Measurements from ENCODE around the gene DTL. TPM values are rescaled to one million over a fixed set of nuclear protein-coding genes. Genes with fewer than 3 reads are reported as not detected.

The DTL gene, protein sequence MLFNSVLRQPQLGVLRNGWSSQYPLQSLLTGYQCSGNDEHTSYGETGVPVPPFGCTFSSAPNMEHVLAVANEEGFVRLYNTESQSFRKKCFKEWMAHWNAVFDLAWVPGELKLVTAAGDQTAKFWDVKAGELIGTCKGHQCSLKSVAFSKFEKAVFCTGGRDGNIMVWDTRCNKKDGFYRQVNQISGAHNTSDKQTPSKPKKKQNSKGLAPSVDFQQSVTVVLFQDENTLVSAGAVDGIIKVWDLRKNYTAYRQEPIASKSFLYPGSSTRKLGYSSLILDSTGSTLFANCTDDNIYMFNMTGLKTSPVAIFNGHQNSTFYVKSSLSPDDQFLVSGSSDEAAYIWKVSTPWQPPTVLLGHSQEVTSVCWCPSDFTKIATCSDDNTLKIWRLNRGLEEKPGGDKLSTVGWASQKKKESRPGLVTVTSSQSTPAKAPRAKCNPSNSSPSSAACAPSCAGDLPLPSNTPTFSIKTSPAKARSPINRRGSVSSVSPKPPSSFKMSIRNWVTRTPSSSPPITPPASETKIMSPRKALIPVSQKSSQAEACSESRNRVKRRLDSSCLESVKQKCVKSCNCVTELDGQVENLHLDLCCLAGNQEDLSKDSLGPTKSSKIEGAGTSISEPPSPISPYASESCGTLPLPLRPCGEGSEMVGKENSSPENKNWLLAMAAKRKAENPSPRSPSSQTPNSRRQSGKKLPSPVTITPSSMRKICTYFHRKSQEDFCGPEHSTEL
- polyA plus RNA-seq (2012; rRNA removed) = 9.3 and 12.6 TPM in 2 replicates
- 7.9 and 9.3 TPM in 2 replicates for polyA plus RNA-seq (2012; cell fraction: cytosol; rRNA removed)
- polyA plus RNA-seq (2012; cell fraction: nucleus; rRNA removed) = 7.0 and 13.1 TPM in 2 replicates

- Histone ChIP-seq H3K4me3 (ENCODE audit: low read depth in 2 of 2, low read length in 1 of 2) (peak within 1 kb of the TSS; percentile 89 to 99), H3K9ac (peak within 1 kb of the TSS; percentile 87), H3K9me3 (no peaks in the 10 kb centered on the region), H2AFZ (ENCODE audit: low read depth) (peak within 1 kb of the TSS; percentile 93), H3K36me3 (replicated peaks in 1 of 2; ENCODE audit: control insufficient read depth in 1 of 2, insufficient read depth in 2 of 2, low read length in 1 of 2) (peaks cover 0 to 10% of the 10 kb centered on the region in 2 experiments), H3K4me1 (ENCODE audit: control insufficient read depth in 1 of 2, insufficient read depth in 2 of 2, low read depth in 1 of 2, low read length in 1 of 2) (peaks cover 18 to 22% of the 10 kb centered on the region in 2 experiments; a peak in 3 of 4 replicates), H3K27ac (ENCODE audit: low read depth in 2 of 2, low read length in 1 of 2) (peak within 1 kb of the TSS; percentile 81 to 93), H4K20me1 (ENCODE audit: insufficient read depth) (peaks cover 2% of the 10 kb centered on the region; the same call in 1 of the 2 replicates), H3K4me2 (peak within 1 kb of the TSS; percentile 86), H3K27me3 (ENCODE audit: insufficient read depth) (no peaks in the 10 kb centered on the region), H3K79me2 (ENCODE audit: insufficient read depth) (peaks cover 82% of the 10 kb centered on the region), H3F3A (replicated peaks; ENCODE audit: insufficient read depth) (peaks cover 25% of the 10 kb centered on the region), H3K9me2 (no peaks in the 10 kb centered on the region)
- ChIA-PET POLR2A (interaction anchor here (0.6 to 1.6 kb wide), 10 partner anchors 9 to 573 kb away, joined by 3 to 5 read pairs (median 3); partner anchors contain the start of genes ATF3 and NEK2), CTCF (interaction anchor here (0.5 to 4.9 kb wide), 71 partner anchors 8 to 442 kb away, joined by 3 to 85 read pairs (median 4); partner anchors contain the start of genes NEK2 and PPP2R5A)
- WGBS (ENCODE audit: low lambda C conversion rate) = under 1% methylated on average over 49 of the region's 53 CpGs
- peak; percentile 94 for DNase-seq
- TF ChIP-seq SIN3A (IDR thresholded peaks at IDR 0.05; ENCODE audit: borderline replicate concordance, low read depth, low read length) (peak; percentile 98), CHD2 (IDR thresholded peaks at IDR 0.05; ENCODE audit: low read length, partially characterized antibody) (no peak), NFIC (IDR thresholded peaks at IDR 0.05; ENCODE audit: borderline replicate concordance) (no peak; the same call in 1 of the 2 replicates), EZH2phosphoT487 (IDR thresholded peaks at IDR 0.05; ENCODE audit: borderline replicate concordance, low read depth) (no peak), TEAD4 (IDR thresholded peaks at IDR 0.05; ENCODE audit: borderline replicate concordance, insufficient read depth) (no peak), USF2 (IDR thresholded peaks at IDR 0.05; ENCODE audit: borderline replicate concordance, low read depth, low read length) (no peak), SMC3 (IDR thresholded peaks at IDR 0.05; ENCODE audit: low read depth, low read length) (no peak; the same call in 1 of the 2 replicates), RFX5 (IDR thresholded peaks at IDR 0.05; ENCODE audit: low read length) (peak; percentile 75), TCF12 (IDR thresholded peaks at IDR 0.05) (0 out of 2 replicates have a peak, but pooled peaks have one; percentile 10), GABPA (IDR thresholded peaks at IDR 0.05; ENCODE audit: low read depth) (peak; percentile 70), REST (IDR thresholded peaks at IDR 0.05; ENCODE audit: low read depth, low read length) (no peak), EP300 (IDR thresholded peaks at IDR 0.05; ENCODE audit: borderline replicate concordance in 1 of 2, low read depth in 1 of 2, low read length in 1 of 2) (peak in 1 of 2 experiments; percentile 27; a peak in 1 of 4 replicates), YY1 (IDR thresholded peaks at IDR 0.05; ENCODE audit: low read depth) (peak; percentile 86; the same call in 1 of the 2 replicates), FOXM1 (IDR thresholded peaks at IDR 0.05; ENCODE audit: low read depth) (0 out of 2 replicates have a peak, but pooled peaks have one; percentile 48), ELF1 (IDR thresholded peaks at IDR 0.05) (no peak), POLR2AphosphoS5 (IDR thresholded peaks at IDR 0.05; ENCODE audit: low read depth, low read length) (peak; percentile 92), JUND (IDR thresholded peaks at IDR 0.05) (no peak), MEF2A (IDR thresholded peaks at IDR 0.05; ENCODE audit: borderline replicate concordance, low read depth) (no peak), RXRA (IDR thresholded peaks at IDR 0.05; ENCODE audit: borderline replicate concordance, low read depth) (no peak), GATA2 (CRISPR knock-in tag; IDR thresholded peaks at IDR 0.05) (no peak)
- TF ChIP-seq, protein P1, sequence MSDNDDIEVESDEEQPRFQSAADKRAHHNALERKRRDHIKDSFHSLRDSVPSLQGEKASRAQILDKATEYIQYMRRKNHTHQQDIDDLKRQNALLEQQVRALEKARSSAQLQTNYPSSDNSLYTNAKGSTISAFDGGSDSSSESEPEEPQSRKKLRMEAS (IDR thresholded peaks at IDR 0.05; ENCODE audit: low read depth) = peak; percentile 83
- TF ChIP-seq, protein P2, sequence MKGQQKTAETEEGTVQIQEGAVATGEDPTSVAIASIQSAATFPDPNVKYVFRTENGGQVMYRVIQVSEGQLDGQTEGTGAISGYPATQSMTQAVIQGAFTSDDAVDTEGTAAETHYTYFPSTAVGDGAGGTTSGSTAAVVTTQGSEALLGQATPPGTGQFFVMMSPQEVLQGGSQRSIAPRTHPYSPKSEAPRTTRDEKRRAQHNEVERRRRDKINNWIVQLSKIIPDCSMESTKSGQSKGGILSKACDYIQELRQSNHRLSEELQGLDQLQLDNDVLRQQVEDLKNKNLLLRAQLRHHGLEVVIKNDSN (IDR thresholded peaks at IDR 0.05; ENCODE audit: borderline replicate concordance, low read depth) = no peak
- TF ChIP-seq, protein P3, sequence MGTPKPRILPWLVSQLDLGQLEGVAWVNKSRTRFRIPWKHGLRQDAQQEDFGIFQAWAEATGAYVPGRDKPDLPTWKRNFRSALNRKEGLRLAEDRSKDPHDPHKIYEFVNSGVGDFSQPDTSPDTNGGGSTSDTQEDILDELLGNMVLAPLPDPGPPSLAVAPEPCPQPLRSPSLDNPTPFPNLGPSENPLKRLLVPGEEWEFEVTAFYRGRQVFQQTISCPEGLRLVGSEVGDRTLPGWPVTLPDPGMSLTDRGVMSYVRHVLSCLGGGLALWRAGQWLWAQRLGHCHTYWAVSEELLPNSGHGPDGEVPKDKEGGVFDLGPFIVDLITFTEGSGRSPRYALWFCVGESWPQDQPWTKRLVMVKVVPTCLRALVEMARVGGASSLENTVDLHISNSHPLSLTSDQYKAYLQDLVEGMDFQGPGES (IDR thresholded peaks at IDR 0.05; ENCODE audit: low read depth, low read length) = no peak
These were observed at the start of gene DTL, which contains the start of gene INTS7 for GRCh38 chr1:212035123-212035834. DTL (plus strand) TSS chr1:212035748; CDS start chr1:212035891, 143 bp downstream. INTS7 (minus strand) TSS chr1:212035557; CDS start chr1:212035437, 120 bp downstream.

Data from SK-N-SH (cell line).